CD4-positive, alpha-beta T cell (primary cell): ENCODE measurements around the gene MTHFD1L. TPM values are rescaled to one million over a fixed set of nuclear protein-coding genes. Genes with fewer than 3 reads are reported as not detected.

ENCODE experiments used
- ATAC-seq: fragments of 200-7000 bp; cut with Tn5 transposase; one replicate; pipeline ENCODE4 v1.10.0; 2022; ENCODE audit warnings: mild to moderate bottlenecking; ENCODE audit not compliant: poor library complexity
- CTCF ChIA-PET: fragments of 350-600 bp; sonication (Branson Sonifier 250); formaldehyde crosslinking; loops from one replicate; lab custom pipeline; 2021; ENCODE audit warnings: antibody characterized with exemption, inconsistent platforms; lab: Charles Lee
- POLR2A ChIA-PET: fragments of 350-600 bp; sonication (Branson Sonifier 250); formaldehyde crosslinking; loops from one replicate; lab custom pipeline; 2021; ENCODE audit warnings: antibody characterized with exemption, inconsistent platforms; lab: Charles Lee
- DNase-seq, 14 experiments: peaks; one replicate each; pipeline ENCODE4 v3.0.0-alpha.2; 2013 to 2020; ENCODE audit warnings: mixed read lengths in 2 of 14
- H3K27ac ChIP-seq, 2 donors: one replicate each; pipeline versions ENCODE4 v1.5.1 to v1.7.0; 2013; ENCODE audit warnings: low read length in 2 of 2, low read depth in 1 of 2, mild to moderate bottlenecking in 1 of 2
- H3K27me3 ChIP-seq, 2 experiments: 1 replicate in 1 of 2; 2 replicates in 1 of 2; pipeline versions ENCODE4 v1.6.1 to v1.7.0; 2013; ENCODE audit warnings: low read length in 2 of 2, control low read depth in 1 of 2, mild to moderate bottlenecking in 1 of 2, moderate library complexity in 1 of 2; ENCODE audit not compliant: insufficient read depth in 2 of 2, control insufficient read depth in 1 of 2
- H3K36me3 ChIP-seq: one replicate; pipeline ENCODE4 v1.6.1; 2013; ENCODE audit warnings: low read length, control low read depth; ENCODE audit not compliant: insufficient read depth
- H3K4me1 ChIP-seq: one replicate; pipeline ENCODE4 v1.6.1; 2013; ENCODE audit warnings: low read length, control low read depth; ENCODE audit not compliant: insufficient read depth
- H3K4me3 ChIP-seq: one replicate; pipeline ENCODE4 v1.5.1; 2013; ENCODE audit warnings: mild to moderate bottlenecking, low read length, moderate library complexity
- H3K9me3 ChIP-seq, 2 experiments: 1 replicate in 1 of 2; 2 replicates in 1 of 2; pipeline versions ENCODE4 v1.6.1 to v1.7.0; 2013; ENCODE audit warnings: low read length in 2 of 2, mild to moderate bottlenecking in 2 of 2, control low read depth in 1 of 2, moderate library complexity in 1 of 2; ENCODE audit not compliant: control insufficient read depth in 1 of 2, insufficient read depth in 1 of 2
- H3K27ac Mint-ChIP-seq: one replicate; pipeline ENCODE4 v1.8.0; 2020; ENCODE audit warnings: mixed read lengths
- H3K27me3 Mint-ChIP-seq: one replicate; pipeline ENCODE4 v1.8.0; 2021; ENCODE audit warnings: mixed read lengths
- H3K36me3 Mint-ChIP-seq: one replicate; pipeline ENCODE4 v1.8.0; 2021; ENCODE audit warnings: low read depth, mixed read lengths
- H3K4me1 Mint-ChIP-seq: one replicate; pipeline ENCODE4 v1.8.0; 2021; ENCODE audit warnings: low read depth, mixed read lengths
- H3K4me3 Mint-ChIP-seq: one replicate; pipeline ENCODE4 v1.8.0; 2020; ENCODE audit warnings: mild to moderate bottlenecking, mixed read lengths
- H3K9me3 Mint-ChIP-seq: one replicate; pipeline ENCODE4 v1.8.0; 2020; ENCODE audit warnings: mixed read lengths
- CTCF ChIP-seq: fragments of 200-600 bp; IDR thresholded peaks from one replicate; pipeline ENCODE4 v1.8.0; 2022; ENCODE audit warnings: antibody characterized with exemption, mild to moderate bottlenecking
- intact Hi-C, 2 experiments: fragments of 100-400 bp; cut with DNase I in 1 of 2; cut with micrococcal nuclease in 1 of 2; formaldehyde crosslinking; loops; one replicate each; pipeline versions ENCODE4 v1.15.1 to v1.9.0; 2023 to 2025; cut with DNase I, micrococcal nuclease
- total RNA-seq, 174 experiments: library from RNA in 2 of 174; stranded (reverse) in 2 of 174; gene quantifications; one replicate each; pipeline ENCODE4 v1.2.3 and lab custom pipeline; 2021 to 2026

Gene MTHFD1L
- total RNA-seq, 2 experiments from 2014 or later = 8.8 to 9.7 TPM

- H3K27ac Mint-ChIP-seq = no peak overlapping the region
- H3K36me3 ChIP-seq = peaks cover 2% of the 10 kb centered on the region
- ATAC-seq = no peak
- no peak for TF ChIP-seq CTCF
- no peaks in the 10 kb centered on the region for H3K4me1 ChIP-seq
- no peaks in the 10 kb centered on the region for H3K27me3 Mint-ChIP-seq
- H3K36me3 Mint-ChIP-seq = peaks cover 36% of the 10 kb centered on the region
- intact Hi-C loops = no loop called here
- DNase-seq = no peak
- no peaks in the 10 kb centered on the region for H3K9me3 ChIP-seq
- ChIA-PET POLR2A (no interaction called here), CTCF (no interaction called here)
- H3K27ac ChIP-seq = no peak overlapping the region
- no peak overlapping the region for H3K4me3 ChIP-seq
- no peak overlapping the region for H3K4me3 Mint-ChIP-seq
- no peaks in the 10 kb centered on the region for H3K4me1 Mint-ChIP-seq
- H3K9me3 Mint-ChIP-seq = peaks cover 3% of the 10 kb centered on the region
- no peaks in the 10 kb centered on the region for H3K27me3 ChIP-seq
These were observed 227.1 kb downstream of the MTHFD1L start for GRCh38 chr6:151092591-151092990.

GRCh38 chr6:151093706-151094105, 228.2 kb downstream of the MTHFD1L start:
- no peak overlapping the region for H3K27ac Mint-ChIP-seq
- CTCF ChIA-PET = no interaction called here

GRCh38 chr6:151095538-151096254, 230.2 kb downstream of the MTHFD1L start:
- no peak overlapping the region for H3K27ac Mint-ChIP-seq
- no peaks in the 10 kb centered on the region for H3K4me1 Mint-ChIP-seq
- Histone ChIP-seq H3K27me3 (no peaks in the 10 kb centered on the region), H3K4me3 (no peak overlapping the region), H3K4me1 (no peaks in the 10 kb centered on the region), H3K27ac (no peak overlapping the region), H3K36me3 (peaks cover 2% of the 10 kb centered on the region), H3K9me3 (no peaks in the 10 kb centered on the region)
- no peaks in the 10 kb centered on the region for H3K27me3 Mint-ChIP-seq
- peaks cover 3% of the 10 kb centered on the region for H3K9me3 Mint-ChIP-seq
- TF ChIP-seq CTCF = no peak
- ChIA-PET POLR2A (no interaction called here), CTCF (interaction anchor here (0.9 to 1.2 kb wide), 2 partner anchors 81 to 229 kb away, joined by 3 read pairs; no protein-coding TSS in a partner anchor)
- H3K36me3 Mint-ChIP-seq = peaks cover 45% of the 10 kb centered on the region
- intact Hi-C loops = no loop called here
- no peak for DNase-seq
- no peak overlapping the region for H3K4me3 Mint-ChIP-seq
- ATAC-seq = no peak

More at GRCh38 chr6:151093706-151094105, 228.2 kb downstream of the MTHFD1L start:
- Histone ChIP-seq H3K9me3 (no peaks in the 10 kb centered on the region), H3K36me3 (peaks cover 2% of the 10 kb centered on the region), H3K4me1 (no peaks in the 10 kb centered on the region), H3K4me3 (no peak overlapping the region), H3K27me3 (no peaks in the 10 kb centered on the region), H3K27ac (no peak overlapping the region)
- Mint-ChIP-seq H3K4me3 (no peak overlapping the region), H3K36me3 (peaks cover 40% of the 10 kb centered on the region), H3K27me3 (no peaks in the 10 kb centered on the region), H3K4me1 (no peaks in the 10 kb centered on the region), H3K9me3 (peaks cover 3% of the 10 kb centered on the region)
- POLR2A ChIA-PET = no interaction called here
- DNase-seq = no peak
- no peak for TF ChIP-seq CTCF
- no peak for ATAC-seq
- intact Hi-C loops = no loop called here
